ENCODE results near the gene FYN.

DNA sequence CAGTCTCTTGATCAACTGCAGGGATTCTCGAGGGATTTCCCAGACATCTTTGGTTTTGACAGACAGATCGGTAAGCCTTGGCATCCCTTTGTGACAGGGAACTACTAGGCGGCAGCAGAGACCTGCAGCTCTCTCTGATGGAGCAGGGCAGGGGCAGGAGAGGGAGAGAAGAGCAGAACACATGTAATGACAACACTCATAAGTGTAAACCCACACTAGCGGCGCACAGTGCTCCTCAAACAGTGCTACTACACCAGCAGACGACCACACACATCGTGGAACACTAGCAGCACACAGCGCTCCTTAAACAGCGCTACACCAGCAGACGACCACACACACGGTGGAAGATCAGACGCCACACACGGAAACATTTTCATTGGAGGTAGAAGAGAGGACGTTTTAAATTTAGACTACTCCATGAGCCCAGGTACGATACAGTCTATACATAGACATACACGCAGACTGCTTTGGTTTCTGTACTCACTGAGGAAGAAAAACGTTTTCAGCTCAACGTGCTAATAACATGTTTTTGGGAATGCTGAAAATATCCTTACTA is 173.0 kb downstream of the FYN start:
- TF ChIP-seq, protein P1, sequence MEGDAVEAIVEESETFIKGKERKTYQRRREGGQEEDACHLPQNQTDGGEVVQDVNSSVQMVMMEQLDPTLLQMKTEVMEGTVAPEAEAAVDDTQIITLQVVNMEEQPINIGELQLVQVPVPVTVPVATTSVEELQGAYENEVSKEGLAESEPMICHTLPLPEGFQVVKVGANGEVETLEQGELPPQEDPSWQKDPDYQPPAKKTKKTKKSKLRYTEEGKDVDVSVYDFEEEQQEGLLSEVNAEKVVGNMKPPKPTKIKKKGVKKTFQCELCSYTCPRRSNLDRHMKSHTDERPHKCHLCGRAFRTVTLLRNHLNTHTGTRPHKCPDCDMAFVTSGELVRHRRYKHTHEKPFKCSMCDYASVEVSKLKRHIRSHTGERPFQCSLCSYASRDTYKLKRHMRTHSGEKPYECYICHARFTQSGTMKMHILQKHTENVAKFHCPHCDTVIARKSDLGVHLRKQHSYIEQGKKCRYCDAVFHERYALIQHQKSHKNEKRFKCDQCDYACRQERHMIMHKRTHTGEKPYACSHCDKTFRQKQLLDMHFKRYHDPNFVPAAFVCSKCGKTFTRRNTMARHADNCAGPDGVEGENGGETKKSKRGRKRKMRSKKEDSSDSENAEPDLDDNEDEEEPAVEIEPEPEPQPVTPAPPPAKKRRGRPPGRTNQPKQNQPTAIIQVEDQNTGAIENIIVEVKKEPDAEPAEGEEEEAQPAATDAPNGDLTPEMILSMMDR (IDR thresholded peaks at IDR 0.05; ENCODE audit: low read depth, low read length), result no peak
- TF ChIP-seq POLR2A (IDR thresholded peaks at IDR 0.05; ENCODE audit: extremely low read depth, insufficient read length) (no peak), MAX (IDR thresholded peaks at IDR 0.05; ENCODE audit: low read depth, low read length) (no peak)
